OCI-LY3 (cell line): ENCODE data around the gene ICAM2.

ENCODE experiments used
- H2AFZ ChIP-seq: fragments of 200-600, 300-600 bp; shearing (Covaris generic); 2 replicates; pipeline ENCODE4 v1.6.0; 2014; ENCODE audit warnings: antibody characterized with exemption, low read depth, low read length
- H3K27ac ChIP-seq: fragments of 200-600, 300-600 bp; sonication (generic); 2 replicates; pipeline ENCODE4 v1.5.1; 2014; ENCODE audit warnings: mild to moderate bottlenecking, low read length, moderate library complexity, mixed read lengths
- H3K27me3 ChIP-seq: fragments of 200-600, 300-600 bp; sonication (generic); 2 replicates; pipeline ENCODE4 v1.6.1; 2014; ENCODE audit warnings: low read depth, low read length, mixed read lengths
- H3K36me3 ChIP-seq: fragments of 200-600, 300-600 bp; sonication (generic); replicated peaks from 2 replicates; pipeline ENCODE3; 2014; ENCODE audit warnings: low read depth, low read length, mixed read lengths
- H3K4me1 ChIP-seq: fragments of 300-600, 200-600 bp; sonication (generic); 2 replicates; pipeline ENCODE4 v1.6.1; 2014; ENCODE audit warnings: low read length, mixed read lengths
- H3K4me2 ChIP-seq: fragments of 200-600, 300-600 bp; sonication (generic); 2 replicates; pipeline ENCODE4 v1.6.1; 2014; ENCODE audit warnings: low read length, mixed read lengths
- H3K4me3 ChIP-seq: fragments of 300-600, 200-600 bp; sonication (generic); 2 replicates; pipeline ENCODE4 v1.5.1; 2014; ENCODE audit warnings: antibody characterized with exemption, mild to moderate bottlenecking, low read length, moderate library complexity
- H3K79me2 ChIP-seq: fragments of 300-600, 200-600 bp; shearing (Covaris generic); 2 replicates; pipeline ENCODE4 v1.6.1; 2014; ENCODE audit warnings: mild to moderate bottlenecking, low read length, mixed read lengths
- H3K9ac ChIP-seq: fragments of 300-600, 200-600 bp; shearing (Covaris generic); 2 replicates; pipeline ENCODE4 v1.6.0; 2014; ENCODE audit warnings: mild to moderate bottlenecking, low read length, moderate library complexity
- H3K9me3 ChIP-seq: fragments of 200-600, 300-600 bp; shearing (Covaris generic); 2 replicates; pipeline ENCODE4 v1.6.1; 2014; ENCODE audit warnings: low read length, mixed read lengths; ENCODE audit not compliant: insufficient read depth
- H4K20me1 ChIP-seq: fragments of 200-600, 300-600 bp; sonication (generic); 2 replicates; pipeline ENCODE4 v1.6.1; 2016; ENCODE audit warnings: low read length, mixed read lengths; ENCODE audit not compliant: insufficient read depth
- EZH2phosphoT487 ChIP-seq: fragments of 200-600 bp; shearing (Covaris generic); IDR thresholded peaks from 2 replicates; pipeline ENCODE4 v1.6.1; 2018; ENCODE audit warnings: antibody characterized with exemption, mixed run types, low read depth
- TF ChIP-seq, protein P1 (sequence below): fragments of 200-600, 300-600 bp; sonication (generic); IDR thresholded peaks from 2 replicates; pipeline ENCODE4 v1.5.1; 2014; ENCODE audit warnings: antibody characterized with exemption, low read length, low read depth

ICAM2 gene

DNA sequence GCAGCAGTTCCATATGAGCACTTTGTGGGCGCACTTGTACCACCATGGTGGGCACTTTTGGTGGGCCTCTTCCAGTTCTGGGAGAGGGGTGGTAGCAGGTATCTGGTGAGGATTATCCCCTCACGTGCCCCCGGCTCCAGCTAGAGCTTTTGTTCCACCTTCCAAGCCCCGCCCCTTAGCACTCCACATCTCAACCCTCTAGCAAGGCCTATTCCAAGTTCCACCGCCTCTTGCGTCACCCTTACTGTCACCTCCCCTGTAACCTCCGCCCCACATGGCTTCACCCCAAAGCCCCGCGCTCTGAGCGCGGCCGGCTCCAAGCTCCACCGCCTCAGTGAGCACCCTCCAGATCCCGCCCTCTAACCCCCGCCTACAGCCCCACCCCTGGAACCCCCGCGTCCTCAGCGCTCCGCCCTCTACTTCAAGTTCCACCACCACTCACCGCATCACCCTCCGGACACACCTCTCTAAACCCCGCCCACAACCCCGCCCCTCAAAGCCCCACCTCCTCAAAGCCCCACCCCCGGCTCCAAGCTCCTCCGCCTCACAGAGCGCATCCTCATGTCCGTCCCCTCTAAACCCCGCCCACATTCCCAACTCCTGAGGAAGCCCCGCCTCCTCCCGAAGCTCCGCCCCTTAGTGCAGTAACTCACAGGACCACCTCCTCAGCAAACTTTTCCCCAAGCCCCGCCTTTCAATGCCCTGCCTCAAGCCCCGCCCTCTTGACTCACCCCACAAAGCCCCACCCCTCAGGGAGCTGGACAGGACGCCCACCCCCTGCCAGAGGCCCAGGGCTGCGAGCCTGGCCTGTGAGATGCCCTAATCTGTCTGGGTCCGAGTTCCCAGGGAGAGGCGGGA, 58.8 kb downstream of the ICAM2 start:
- Histone ChIP-seq H2AFZ (no peak overlapping the region), H3K27me3 (no peaks in the 10 kb centered on the region), H3K9ac (no peak overlapping the region), H3K4me1 (peaks cover 3% of the 10 kb centered on the region), H3K4me2 (no peak overlapping the region), H3K79me2 (no peaks in the 10 kb centered on the region), H4K20me1 (no peaks in the 10 kb centered on the region), H3K9me3 (no peaks in the 10 kb centered on the region), H3K36me3 (no peaks in the 10 kb centered on the region), H3K27ac (no peak overlapping the region), H3K4me3 (no peak overlapping the region)
- TF ChIP-seq, protein P1, sequence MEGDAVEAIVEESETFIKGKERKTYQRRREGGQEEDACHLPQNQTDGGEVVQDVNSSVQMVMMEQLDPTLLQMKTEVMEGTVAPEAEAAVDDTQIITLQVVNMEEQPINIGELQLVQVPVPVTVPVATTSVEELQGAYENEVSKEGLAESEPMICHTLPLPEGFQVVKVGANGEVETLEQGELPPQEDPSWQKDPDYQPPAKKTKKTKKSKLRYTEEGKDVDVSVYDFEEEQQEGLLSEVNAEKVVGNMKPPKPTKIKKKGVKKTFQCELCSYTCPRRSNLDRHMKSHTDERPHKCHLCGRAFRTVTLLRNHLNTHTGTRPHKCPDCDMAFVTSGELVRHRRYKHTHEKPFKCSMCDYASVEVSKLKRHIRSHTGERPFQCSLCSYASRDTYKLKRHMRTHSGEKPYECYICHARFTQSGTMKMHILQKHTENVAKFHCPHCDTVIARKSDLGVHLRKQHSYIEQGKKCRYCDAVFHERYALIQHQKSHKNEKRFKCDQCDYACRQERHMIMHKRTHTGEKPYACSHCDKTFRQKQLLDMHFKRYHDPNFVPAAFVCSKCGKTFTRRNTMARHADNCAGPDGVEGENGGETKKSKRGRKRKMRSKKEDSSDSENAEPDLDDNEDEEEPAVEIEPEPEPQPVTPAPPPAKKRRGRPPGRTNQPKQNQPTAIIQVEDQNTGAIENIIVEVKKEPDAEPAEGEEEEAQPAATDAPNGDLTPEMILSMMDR = no peak
- TF ChIP-seq EZH2phosphoT487 = no peak

DNA sequence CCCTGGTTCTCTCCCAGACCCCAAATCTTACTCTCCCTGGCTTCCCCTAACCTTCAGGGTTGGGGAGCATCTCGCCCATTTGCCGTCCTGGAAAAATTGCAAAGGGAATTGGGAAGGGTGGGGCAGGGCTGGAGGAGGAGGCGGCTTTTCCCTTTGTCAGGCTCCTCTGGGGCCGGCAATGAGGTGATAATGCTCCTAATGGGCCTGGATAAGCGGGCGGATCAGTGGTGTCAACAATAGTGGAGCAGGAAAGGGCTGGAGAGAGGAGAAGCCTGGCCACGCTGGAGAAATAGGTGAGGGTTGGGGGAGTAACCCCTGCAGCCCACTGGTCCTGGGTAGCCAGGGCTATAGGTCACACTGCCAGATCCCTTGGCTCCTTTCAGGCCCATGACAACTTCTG, 60.0 kb downstream of the ICAM2 start:
- H3K79me2 ChIP-seq = no peaks in the 10 kb centered on the region
- H3K36me3 ChIP-seq = no peaks in the 10 kb centered on the region
- no peak overlapping the region for H3K9ac ChIP-seq
- H2AFZ ChIP-seq = no peak overlapping the region
- H3K4me1 ChIP-seq = no peaks in the 10 kb centered on the region
- H3K27me3 ChIP-seq = no peaks in the 10 kb centered on the region
- no peaks in the 10 kb centered on the region for H3K9me3 ChIP-seq
- TF ChIP-seq, protein P1 = no peak
- no peak for TF ChIP-seq EZH2phosphoT487
- H3K4me2 ChIP-seq = no peak overlapping the region
- H3K4me3 ChIP-seq = no peak overlapping the region
- H3K27ac ChIP-seq = no peak overlapping the region
- no peaks in the 10 kb centered on the region for H4K20me1 ChIP-seq

DNA sequence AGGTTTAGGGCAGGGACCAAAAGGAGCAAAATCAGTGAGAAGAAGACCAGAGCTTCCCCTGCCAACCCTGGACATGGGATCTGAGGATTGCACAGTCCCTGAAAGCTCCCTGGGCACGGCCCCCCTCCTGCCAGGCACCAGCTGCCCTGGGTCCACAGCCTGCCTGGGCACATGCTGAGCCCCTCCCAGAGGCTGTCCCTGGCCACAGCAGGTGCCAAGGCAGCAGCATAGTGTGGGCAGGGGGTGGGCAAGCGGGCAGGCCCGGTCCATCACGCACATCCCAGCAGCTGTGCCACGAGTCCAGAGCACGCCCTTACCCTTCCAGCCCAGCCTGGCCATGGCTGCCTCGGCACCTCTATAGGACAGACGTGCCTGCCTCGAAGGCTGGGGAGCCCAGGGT, 60.4 kb downstream of the ICAM2 start:
- no peaks in the 10 kb centered on the region for H3K4me1 ChIP-seq
- no peaks in the 10 kb centered on the region for H3K36me3 ChIP-seq
- H3K9me3 ChIP-seq = no peaks in the 10 kb centered on the region
- no peak overlapping the region for H3K9ac ChIP-seq
- no peak overlapping the region for H2AFZ ChIP-seq
- H3K79me2 ChIP-seq = no peaks in the 10 kb centered on the region
- H3K27ac ChIP-seq = no peak overlapping the region
- no peaks in the 10 kb centered on the region for H4K20me1 ChIP-seq
- TF ChIP-seq, protein P1 = no peak
- no peak for TF ChIP-seq EZH2phosphoT487
- H3K4me3 ChIP-seq = no peak overlapping the region
- no peak overlapping the region for H3K4me2 ChIP-seq
- H3K27me3 ChIP-seq = no peaks in the 10 kb centered on the region

DNA sequence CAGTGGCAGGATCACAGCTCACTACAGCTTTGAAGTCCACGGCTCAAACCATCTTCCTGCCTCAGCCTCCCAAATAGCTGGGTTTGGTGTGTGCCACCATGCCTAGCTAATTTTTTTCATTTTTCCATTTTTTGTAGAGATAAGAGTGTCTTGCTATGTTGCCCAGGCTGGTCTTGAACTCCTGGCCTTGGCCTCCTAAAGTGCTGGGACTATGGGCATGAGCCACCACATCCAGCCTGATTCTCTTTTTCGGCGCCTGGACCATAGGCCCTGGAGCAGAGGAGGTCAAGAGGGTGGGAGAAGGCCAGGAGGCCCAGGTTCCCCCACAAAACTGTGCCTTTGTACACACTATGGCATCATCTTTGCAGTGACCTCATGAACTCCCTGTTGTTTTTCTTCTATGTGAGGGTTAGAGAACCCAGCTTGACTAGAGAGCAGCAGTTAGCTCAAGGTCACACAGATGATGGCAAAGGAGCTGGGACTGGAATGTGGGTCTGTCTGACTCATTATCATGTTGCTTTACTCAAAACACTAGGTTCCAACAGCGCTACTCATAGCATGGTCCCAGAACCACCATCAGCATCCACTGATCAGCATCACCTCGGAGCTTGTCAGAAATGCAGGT, 64.0 kb downstream of the ICAM2 start:
- Histone ChIP-seq H4K20me1 (no peaks in the 10 kb centered on the region), H3K36me3 (no peaks in the 10 kb centered on the region), H3K27ac (no peak overlapping the region), H3K9me3 (no peaks in the 10 kb centered on the region), H2AFZ (no peak overlapping the region), H3K79me2 (no peaks in the 10 kb centered on the region), H3K9ac (no peak overlapping the region), H3K4me2 (no peak overlapping the region), H3K27me3 (no peaks in the 10 kb centered on the region), H3K4me1 (peaks cover 17% of the 10 kb centered on the region), H3K4me3 (no peak overlapping the region)
- TF ChIP-seq EZH2phosphoT487 = no peak
- TF ChIP-seq, protein P1 = no peak
